Occipital lobe (tissue), 2 donors: ENCODE results near the gene RAI1. TPM values are rescaled to one million over a fixed set of nuclear protein-coding genes. Genes with fewer than 3 reads are reported as not detected.

ENCODE experiments used
- DNase-seq: peaks from one replicate; lab custom pipeline; 2025; lab: John Stamatoyannopoulos, UW
- total RNA-seq: library from RNA; depleted of rRNA; stranded (reverse); fragments of >200 nt; gene quantifications from one replicate; pipeline ENCODE4 v1.2.3, GENCODE V29; 2014

The RAI1 gene
- total RNA-seq, 1 donor from 2014 or later = 14.3 TPM

GRCh38 chr17:17732444-17732843 lies 51.2 kb downstream of the RAI1 start:
- no peak for DNase-seq

DNA sequence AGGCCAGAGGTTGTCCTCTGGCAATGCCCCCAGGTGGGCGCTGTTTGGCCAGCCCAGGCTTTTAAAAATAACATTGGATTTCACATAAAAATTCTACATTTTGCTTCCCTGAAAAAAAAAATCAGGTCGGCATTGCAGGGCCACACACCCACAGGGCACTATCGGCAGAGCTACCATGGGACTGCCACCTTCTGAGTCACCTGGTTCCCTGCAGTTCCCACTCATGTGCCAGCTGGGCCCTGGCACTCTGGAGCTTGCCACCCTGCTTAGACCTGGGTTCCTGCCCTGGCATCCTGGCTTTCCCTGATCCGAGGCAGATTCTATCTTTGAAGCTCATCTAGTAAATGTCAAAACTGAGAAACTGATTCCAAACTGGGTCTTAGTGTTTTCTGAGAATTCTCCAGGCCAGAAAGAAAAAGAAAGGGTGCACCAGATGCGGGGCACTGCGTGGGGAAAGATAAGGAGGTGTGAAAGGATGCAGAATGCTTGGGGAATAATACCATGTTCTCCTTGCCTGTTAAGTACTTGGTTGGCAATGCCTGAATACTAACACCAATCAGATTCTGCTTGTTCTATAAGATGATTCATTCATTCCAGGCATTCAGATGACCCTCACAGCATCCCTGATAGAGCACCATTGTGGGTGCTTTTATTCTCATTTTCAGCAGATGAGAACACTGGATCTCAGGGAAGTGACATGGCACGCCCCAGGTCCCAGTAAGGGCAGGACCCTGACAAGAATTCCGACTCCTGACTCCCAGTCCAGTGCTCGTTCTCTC lies 51.8 kb downstream of the RAI1 start:
- DNase-seq = no peak

GRCh38 chr17:17736205-17737183 lies 55.2 kb downstream of the RAI1 start:
- DNase-seq = no peak

GRCh38 chr17:17737961-17738894 lies 57.0 kb downstream of the RAI1 start:
- DNase-seq = no peak

DNA sequence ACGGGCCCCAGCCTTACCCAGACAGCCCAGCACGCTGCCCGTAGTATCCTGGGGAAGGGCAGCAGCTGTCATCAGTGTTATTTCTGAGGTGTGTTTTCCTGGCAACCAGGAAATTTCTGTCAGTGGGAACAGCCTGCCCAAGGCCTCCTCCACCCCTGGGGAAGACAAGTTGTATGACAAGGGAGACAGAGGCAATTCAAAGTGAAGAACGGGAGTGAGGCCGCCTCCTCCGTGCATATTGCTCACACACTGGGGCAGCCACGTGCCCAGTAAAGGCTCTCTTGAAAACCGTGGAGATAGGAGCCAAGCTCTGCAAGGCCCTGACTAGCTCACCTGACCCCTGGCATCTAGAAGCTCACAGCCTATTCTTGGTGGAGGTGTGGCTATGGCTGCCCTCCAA lies 57.6 kb downstream of the RAI1 start:
- DNase-seq = no peak

- DNase-seq = peak; percentile 72
Observed at GRCh38 chr17:17739388-17740066, 58.3 kb downstream of the RAI1 start.

DNA sequence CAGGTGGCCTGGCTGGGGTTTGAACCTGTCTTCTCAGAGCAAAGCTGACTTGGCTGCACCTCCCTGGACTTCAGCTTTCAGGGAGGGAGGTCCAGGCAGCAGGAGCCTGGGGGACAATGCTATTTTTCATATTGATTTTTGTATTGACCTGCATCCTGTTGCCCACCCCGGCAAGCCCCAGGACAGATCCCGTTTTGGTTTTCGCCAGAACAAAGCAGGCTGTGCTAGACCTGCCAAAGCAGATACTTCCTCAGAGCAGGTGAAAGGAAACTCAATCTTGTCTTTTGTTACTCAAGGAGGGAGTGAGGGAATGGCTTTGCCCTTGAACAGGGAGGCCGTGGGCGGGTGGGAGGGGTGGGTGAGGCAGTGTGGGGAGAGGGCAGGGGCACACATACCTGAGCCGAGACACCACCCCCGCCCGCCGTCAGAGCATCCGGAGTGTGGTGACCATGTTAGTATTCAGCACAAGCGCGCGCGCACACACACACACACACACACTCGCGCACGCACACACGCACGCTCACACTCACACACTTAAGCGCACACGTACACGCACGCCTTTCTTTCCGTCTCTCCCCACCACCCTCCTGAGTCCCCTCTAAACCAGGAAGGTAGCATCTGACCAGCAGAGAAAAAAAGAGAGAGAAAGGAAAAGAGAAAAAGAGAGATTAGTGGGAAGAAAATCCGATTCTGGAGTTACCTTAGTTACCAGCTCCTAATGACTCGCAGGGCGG lies 59.5 kb downstream of the RAI1 start:
- no peak for DNase-seq

GRCh38 chr17:17741349-17742023 lies 60.2 kb downstream of the RAI1 start:
- peak; percentile 76 for DNase-seq

DNA sequence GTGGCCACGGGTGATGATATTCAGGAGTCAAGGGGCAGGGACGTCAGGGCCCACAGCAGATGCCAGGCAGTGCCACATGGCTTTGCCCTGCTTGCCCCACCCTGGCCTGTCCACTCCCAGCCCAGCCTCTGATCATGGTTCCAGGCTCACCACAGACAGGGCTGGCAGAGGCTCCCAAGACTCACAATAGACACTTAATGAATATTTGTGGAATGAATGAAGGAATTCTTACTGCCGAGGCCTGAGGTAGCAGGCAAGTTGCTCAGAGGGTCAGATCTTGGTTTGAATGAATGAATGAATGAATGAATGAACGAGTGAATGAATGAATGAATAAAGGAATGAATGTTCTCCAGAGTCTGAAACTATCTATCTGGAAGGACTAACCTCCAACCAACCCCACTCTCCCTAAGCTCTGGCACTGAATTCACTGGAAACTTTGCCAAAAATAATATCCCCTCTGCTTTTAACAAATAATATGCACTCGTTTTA lies 60.9 kb downstream of the RAI1 start:
- DNase-seq = no peak

GRCh38 chr17:17742688-17743390 lies 61.6 kb downstream of the RAI1 start:
- DNase-seq = no peak

- DNase-seq = no peak
Observed at GRCh38 chr17:17743391-17744112, 62.3 kb downstream of the RAI1 start.

- DNase-seq = no peak
Observed at GRCh38 chr17:17744116-17744515, 62.9 kb downstream of the RAI1 start.

GRCh38 chr17:17745476-17746455 lies 64.5 kb downstream of the RAI1 start:
- DNase-seq = peak; percentile 19

DNA sequence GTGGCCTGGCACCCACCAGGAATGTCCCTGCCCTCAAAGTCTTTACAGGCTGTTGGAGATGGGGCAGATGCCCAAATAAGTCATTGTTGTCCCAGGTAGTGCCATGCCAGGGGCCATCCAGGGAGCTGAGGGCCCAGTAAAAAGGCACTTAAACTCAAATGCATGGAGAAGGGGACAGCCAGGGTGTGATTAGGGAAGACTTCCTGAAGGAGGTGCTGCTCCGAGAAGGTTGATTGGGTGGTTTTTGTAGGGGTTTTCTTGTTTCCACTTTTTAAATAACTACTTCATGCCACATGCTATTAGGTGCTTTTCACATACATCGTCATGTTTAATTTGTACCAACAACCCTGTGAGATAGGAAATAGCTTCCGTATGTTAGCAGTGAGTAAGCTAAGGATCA lies 66.9 kb downstream of the RAI1 start:
- DNase-seq = no peak

DNA sequence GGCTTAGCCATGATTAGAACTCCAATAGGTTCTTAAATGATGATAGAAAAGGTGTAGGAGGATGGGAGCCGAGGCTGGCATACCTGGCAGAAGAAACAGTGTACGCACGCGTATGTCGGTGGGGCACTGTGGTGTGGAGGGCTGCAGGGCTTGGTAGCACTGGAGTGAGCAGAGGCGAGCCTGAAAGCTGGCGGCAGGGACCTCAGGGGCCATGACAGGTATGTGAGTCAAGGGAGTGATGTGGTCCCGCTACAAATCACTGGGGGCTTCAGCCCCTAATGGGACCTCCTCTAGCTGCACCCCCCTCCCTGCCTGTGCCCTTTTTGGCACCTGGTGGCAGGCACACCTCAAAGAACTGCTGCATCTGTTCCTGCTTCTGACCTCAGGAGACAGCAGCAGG lies 67.3 kb downstream of the RAI1 start:
- DNase-seq = no peak

- DNase-seq = no peak
Observed at GRCh38 chr17:17749025-17749772, 67.9 kb downstream of the RAI1 start.
